HG03571 (cell line): Measurements from ENCODE around the gene DDX50.
"Not testable (repeated sequence)": the region's sequence is repeated elsewhere in the genome, so short reads cannot be mapped to it uniquely, and the experiment has no call there.

Source experiments
- ATAC-seq: cut with Tn5 transposase; IDR thresholded peaks from one replicate; pipeline ENCODE4 v1.9.1; 2021; ENCODE audit not compliant: unreplicated experiment

DDX50 gene, protein sequence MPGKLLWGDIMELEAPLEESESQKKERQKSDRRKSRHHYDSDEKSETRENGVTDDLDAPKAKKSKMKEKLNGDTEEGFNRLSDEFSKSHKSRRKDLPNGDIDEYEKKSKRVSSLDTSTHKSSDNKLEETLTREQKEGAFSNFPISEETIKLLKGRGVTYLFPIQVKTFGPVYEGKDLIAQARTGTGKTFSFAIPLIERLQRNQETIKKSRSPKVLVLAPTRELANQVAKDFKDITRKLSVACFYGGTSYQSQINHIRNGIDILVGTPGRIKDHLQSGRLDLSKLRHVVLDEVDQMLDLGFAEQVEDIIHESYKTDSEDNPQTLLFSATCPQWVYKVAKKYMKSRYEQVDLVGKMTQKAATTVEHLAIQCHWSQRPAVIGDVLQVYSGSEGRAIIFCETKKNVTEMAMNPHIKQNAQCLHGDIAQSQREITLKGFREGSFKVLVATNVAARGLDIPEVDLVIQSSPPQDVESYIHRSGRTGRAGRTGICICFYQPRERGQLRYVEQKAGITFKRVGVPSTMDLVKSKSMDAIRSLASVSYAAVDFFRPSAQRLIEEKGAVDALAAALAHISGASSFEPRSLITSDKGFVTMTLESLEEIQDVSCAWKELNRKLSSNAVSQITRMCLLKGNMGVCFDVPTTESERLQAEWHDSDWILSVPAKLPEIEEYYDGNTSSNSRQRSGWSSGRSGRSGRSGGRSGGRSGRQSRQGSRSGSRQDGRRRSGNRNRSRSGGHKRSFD

DNA sequence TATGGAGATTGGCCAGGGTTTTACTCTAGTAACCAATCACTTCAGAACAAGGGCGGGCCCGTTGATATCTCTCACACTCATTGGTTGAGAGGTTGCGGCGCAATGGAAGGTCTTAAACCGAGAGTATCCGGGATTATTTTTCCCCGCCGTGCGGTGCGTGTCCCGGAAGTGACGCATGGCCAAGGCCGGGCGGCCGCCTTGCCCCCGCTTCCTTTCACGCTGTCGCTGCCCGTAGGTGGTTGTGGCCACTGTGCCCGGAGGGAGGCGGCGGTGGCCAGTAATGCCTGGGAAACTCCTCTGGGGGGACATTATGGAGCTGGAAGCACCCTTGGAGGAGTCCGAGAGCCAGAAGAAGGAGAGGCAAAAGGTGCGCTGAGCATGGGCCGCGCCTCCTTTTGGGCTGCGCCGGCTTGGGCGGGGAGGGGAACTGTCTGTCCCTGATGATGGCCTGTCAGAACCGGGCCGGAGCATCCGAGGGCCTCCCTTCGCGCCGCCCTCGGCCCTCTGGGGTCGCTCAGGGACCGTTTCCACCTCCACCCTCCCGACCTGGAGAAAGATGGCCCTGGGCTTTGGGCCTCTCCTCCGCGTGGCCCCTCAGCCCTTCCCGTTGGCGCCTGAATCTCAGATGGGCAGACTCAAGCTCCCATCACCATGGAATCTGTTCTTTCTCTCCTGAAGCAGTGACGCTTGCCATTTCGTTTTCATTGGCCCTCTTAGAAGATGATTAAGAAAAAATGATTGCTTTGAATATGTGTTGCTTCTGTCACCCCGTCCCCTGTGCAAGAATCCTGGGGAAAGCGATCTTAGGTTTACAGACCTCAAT lies at the start of gene DDX50:
Gene DDX50, plus strand, starts transcription at position 211 of the 823 bp plus-strand sequence. Its CDS starts 70 bp downstream, at position 281.
- ATAC-seq = peak; percentile 98

DNA sequence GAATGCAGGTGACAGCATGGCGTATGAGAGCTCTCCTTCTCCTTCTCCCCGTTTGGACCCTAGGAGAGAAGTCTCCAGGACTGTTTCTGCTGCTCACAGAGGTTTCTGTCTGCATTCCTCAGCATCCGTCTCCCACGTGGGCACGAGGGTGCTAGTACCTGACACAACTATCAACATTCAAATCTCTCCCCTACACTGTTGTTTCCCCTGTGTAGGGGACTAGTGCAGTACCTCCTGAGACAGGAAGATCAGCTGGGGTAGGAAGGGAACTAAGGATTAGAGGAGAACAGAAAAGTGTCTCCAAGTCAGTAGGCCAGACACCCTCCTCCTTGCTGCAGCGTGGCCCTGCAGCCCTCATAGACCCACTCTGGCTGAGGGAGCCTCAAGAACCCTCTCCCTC lies 44.8 kb upstream of the DDX50 start:
- no peak for ATAC-seq

DNA sequence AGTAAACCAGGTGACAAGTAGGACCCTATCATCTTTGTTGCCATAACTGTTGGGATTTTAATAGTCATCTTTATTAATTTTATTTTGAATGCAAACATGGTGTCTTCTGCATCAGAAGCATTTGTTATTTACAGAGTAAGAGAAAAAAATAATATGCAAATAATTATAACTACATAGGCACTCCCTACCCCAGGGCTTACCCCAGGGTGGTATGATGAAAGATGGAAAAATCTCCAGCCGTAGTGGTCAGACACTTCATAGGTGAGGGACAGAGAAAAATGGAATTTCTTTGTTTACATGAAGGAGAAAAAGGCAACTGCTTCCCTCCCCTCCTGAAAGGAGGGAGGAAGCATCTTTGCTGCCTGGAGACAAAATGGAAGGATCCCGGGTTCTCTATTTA lies 44.1 kb upstream of the DDX50 start:
- no peak for ATAC-seq

DNA sequence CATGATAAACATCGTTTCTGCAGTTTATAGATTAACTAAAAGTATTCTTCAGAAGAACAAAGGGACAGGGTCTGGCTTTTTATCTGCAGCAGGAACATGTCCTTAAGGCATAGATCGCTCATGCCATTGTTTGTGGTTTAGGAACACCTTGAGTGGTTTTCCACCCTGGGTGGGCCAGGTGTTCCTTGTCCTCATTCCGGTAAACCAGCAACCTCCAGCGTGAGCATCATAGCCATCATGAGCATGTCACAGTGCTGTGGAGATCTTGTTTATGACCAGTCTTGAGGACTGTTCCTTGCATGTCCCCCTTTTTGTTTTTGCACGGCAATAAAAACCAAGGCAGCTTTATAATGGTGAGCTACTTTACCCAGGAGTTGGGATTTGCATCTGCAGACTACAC lies 39.9 kb upstream of the DDX50 start:
- ATAC-seq = no peak

DNA sequence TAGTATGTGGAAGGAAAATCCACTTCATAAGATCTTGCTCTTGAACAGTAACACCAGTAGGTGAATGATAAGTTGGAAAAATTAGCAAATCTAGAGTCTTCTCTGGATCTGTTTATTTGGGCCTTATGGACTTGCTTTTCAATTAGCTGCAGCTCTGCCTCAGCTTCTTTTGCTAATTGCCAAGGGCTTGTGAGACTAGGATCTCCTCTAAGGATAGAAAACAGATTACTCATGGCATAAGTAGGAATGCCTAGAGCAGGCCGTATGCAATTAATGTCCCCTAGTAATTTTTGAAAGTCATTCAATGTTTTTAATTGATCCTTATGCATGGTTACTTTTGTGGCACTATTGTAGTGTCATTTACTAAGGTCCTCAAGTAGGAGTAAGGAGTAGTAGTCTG lies 36.5 kb upstream of the DDX50 start:
- ATAC-seq = no peak

DNA sequence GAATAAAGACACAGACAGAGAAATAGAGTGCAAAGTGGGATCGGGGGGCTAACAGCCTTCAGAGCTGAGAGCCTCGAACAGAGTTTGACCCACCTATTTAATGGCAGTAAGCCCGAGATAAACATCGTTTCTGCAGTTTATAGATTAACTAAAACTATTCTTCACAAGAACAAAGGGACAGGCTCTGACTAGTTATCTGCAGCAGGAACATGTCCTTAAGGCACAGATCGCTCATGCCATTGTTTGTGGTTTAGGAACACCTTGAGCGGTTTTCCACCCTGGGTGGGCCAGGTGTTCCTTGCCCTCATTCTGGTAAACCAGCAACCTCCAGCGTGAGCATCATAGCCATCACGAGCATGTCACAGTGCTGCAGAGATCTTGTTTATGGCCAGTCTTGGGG lies 32.9 kb upstream of the DDX50 start:
- ATAC-seq = not testable (repeated sequence)

DNA sequence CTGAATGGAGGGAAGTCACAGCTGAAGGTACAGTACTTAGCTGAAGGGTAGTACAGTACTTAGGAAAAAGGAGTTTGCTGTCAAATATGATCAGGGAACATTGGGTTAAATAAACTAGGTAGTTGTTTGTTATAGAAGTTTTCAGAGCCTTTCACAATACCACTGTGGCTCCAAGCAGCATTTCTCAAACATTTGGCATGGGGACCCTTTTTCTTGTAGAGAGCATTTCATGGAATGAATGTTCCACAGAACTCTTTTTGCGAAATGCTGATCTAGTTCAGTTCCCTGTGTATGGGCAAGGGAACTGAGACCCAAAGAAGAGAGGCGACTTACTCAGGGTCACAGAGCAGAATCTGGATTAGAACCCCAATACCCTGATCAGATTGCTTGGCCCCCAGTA lies 31.5 kb upstream of the DDX50 start:
- no peak for ATAC-seq

DNA sequence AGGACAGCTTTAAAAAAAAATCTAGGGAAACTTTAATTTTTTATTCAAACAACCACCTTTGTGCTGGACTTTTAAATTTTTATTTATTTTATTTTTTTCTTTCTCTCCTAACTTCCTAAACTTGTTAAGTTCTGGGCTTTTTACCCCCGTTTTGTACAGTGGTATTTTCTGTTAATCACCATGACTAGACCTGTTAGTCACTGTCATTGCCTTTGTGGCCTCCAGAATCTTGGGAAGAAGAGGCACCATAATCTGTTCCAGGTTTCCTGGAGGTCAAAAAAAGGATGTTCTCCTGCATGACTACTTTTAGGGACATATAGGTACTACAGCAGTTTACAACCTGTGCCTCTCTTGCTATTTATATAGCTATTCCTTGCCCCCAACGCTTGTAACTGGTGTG lies 31.1 kb upstream of the DDX50 start:
- no peak for ATAC-seq

DNA sequence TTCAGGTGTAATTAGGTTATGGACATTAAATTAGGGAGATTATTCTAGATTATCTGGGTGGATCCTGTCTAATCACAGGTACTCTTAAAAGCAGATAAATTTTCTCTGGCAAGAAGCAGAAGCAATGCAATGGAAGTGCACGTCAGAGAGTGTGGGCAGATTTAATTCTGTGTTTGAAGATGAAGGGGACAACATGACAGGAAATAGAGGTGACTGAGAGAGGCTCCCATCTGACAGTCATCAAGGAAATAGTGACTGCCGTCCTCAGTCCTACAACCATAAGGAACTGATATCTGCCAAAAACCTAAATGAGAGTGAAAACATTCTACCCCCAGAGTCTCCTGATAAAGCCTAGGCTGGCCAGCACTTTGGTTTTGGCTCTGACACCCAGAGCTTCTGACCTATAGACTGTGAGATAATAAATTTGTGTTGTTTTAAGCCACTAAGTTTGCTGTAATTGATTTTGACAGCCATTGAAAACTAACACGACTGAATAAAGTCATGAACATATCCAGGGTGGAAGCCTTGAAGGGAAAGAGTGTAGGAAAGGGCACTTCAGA lies 30.5 kb upstream of the DDX50 start:
- no peak for ATAC-seq

DNA sequence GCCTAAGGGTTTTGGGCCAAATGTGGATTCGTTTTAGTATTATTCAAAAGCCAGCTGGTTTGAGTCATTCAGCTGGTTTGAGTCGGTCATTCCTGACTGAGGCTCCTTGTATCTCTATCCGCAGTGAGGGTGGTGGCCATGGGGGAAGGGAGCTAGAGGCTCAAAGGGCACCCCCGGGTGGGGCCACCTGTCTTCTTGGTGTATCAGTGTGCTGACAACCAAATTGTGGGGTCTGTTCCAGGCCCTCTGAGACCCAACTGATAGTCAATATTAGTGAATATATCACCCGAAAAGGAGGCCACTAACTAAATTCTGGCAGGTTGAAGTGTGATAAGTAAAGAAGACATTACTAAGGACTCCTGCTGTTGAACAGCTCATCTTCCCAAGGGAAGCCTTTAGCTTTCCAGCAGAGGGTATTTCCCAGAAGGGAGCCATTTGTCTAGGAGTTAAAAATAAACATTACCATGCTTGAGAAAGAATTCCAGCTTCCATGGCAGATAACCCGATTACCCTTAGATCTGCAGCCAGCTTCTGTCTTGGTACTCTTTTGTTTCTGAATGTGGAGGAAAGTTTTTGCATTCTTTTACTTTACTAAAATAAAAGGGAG lies 29.9 kb upstream of the DDX50 start:
- no peak for ATAC-seq

DNA sequence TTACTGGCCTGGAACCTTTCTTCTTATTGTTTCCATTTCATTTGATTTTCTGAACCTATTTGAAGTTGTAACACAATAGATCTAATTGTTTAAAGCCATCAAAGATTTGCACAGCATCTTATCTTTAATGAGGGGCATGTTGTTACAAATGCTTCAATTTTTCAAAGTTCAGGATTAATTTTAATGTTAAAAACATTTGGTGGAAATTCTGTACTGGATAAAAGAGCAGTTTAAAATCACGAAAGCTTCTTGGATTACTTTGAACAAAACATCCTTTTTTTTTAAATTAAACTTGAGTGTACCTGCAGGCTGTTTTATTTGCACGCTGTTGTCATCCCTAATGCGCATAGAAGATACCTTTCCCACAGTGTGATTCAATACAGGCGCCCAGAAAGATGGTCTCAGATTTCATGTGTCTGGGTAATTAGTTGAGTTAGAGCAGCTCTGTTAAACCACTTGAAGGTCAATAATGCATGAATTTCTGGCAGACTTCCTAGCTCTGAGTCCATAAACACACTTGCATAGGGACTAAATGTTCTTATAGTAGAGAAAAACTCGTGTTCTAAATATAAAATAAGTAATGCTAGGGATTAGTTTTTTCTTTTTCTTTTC lies 29.3 kb upstream of the DDX50 start:
- ATAC-seq = no peak

DNA sequence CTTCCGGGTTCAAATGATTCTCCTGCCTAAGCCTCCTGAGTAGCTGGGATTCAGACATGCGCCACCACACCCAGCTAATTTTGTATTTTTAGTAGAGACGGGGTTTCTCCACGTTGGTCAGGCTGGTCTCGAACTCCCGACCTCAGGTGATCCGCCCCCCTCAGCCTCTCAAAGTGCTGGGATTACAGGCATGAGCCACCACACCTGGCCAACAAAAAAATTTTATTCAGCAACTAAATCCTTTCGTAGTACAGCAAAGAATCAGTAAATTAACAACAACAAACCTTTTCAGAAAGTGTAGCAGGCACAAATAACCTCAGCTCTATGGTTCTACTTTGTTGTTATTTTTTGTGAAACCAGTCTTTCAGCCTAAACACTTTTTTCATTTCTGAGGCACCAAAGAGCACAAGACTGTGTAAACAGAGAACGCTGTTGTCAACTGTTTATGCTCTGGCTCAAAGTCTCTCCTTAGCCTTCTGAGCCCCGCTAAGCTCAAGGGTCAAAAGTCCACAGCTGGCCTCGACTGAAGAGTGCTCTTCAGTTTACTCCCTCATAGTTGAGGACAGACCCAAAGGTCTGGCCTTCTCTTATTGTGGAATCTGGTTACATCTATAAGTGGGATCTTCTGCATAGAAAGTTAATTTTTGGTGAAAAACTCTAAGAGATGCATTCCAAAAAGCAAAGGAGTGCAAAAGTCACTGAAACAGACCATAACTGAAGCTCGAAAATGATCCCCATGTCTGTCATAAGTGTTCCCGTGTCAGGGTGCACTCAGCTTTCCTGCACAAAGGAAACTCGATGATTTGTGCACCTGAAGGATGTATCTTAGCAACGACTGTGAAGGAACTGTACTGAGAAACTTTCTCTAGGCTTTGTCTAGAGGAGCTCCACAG lies 24.6 kb upstream of the DDX50 start:
- no peak for ATAC-seq

DNA sequence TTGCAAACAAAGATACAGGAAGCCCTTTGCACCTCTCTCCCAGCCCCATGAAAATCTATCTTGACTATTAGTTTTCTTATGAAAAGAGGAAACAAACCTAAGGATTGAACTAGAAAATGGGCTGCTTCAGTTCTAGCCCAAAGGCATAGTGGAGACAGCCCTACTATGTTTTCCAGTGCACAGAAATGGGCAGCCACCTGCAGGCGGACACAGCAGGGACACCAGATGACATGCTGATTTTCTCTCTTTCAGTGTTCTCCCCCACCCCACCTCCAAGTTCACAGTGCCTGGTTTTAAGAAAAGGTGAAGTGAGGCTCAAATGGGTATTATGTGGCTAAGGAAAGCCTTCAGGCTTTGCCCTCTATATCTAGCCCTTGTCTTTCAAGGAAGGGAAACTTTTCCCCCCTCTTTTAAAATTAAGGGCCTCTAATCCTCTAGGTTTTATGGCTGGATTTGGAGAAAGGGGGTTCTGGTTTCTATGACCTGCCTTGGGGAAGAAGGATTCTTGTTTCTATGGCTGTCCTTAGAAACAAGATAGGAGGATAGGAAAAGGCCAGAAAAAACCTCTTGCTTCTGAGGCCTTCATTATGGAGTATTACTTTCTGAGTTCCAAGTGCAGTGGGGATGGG lies 23.5 kb upstream of the DDX50 start:
- no peak for ATAC-seq

DNA sequence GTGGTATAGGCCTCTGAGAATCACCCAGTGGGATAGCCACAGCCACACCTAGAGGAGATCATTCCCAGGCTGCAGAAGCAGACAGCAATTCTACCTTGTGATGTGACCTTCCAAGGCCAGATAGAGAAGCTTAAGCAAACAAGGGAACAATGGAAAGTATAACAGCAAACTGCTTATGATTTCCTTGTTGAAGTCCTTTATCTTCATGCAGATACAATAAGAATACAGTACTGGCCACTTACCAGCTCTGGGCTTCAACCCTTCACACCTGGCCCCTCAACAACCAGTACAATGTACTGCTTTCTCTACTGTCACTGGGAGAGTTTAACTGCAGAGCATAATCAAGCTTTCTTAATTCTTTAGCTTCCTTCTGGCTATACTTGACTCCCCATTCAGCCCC lies 22.6 kb upstream of the DDX50 start:
- ATAC-seq = no peak

DNA sequence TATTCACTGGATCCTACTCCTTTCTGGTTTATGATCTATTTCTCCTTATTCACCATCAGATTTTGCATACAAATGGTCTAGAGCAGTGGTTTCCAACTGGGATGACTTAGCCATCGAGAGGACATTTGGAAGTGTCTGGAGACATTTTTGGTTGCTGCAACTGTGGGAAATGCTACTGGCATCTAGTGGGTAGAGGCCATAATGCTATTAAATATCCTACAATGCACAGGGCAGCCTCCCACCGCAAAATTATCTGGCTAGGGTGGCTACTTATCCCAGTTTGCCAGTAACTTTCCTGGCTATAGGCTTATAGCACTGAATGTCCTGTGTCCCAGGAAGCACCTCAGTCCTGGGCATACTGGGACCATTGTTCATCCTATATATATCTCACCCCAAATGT lies 21.5 kb upstream of the DDX50 start:
- ATAC-seq = no peak

DNA sequence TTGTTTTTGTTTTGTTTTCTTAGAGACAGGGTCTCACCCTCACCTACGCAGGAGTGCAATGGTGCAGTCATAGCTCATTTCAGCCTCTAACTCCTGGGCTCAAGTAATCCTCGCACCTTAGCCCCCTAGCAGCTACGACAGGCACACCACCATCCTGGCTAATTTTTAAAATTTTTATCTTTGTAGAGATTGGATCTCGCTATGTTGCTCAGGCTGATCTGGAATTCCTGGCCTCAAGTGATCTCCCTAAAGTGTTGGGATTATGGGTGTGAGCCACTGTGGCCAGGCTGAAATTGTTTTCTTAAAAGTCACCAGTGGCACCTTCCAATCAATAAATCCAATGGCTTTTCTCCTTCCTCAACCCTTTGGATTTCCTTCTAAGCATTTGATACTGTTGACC lies 20.9 kb upstream of the DDX50 start:
- no peak for ATAC-seq

DNA sequence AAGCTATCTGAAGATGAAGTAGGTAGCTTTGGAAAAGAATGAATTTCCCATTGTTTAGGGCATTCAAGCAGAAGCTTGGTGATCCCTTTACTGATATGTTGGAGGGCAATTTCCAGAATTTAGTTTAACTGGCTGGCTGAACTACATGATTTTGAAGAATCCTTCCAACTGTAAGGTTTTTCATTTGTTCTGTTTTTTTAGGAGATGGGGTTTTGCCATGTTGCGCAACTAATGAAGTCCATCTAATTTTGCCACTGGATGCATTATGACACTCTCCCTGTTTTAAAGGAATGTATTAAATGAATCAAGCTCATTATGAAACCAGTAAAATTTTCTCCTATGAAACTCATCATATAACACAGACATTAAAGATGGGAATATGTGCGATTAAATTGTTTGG lies 6.1 kb upstream of the DDX50 start:
- ATAC-seq = no peak

DNA sequence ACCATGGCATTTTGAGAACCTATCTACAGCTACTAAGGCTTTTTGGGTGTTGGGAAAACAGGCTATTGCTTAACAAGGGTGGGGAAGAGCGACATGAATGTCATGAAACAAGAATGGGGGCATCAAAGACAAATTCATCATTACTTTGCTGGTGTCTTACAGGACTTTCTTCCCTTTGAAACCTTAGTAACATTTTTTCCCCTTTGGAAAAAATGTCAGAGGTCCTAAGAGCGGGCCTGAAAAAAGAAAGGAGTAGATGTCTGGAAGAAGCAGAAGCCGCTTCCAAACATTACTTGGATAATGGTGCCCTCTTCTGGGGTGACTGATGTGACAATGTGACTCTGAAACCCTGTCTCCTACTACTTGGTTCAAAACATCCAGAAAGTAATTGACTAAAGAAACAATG lies 3.8 kb upstream of the DDX50 start:
- ATAC-seq = no peak

DNA sequence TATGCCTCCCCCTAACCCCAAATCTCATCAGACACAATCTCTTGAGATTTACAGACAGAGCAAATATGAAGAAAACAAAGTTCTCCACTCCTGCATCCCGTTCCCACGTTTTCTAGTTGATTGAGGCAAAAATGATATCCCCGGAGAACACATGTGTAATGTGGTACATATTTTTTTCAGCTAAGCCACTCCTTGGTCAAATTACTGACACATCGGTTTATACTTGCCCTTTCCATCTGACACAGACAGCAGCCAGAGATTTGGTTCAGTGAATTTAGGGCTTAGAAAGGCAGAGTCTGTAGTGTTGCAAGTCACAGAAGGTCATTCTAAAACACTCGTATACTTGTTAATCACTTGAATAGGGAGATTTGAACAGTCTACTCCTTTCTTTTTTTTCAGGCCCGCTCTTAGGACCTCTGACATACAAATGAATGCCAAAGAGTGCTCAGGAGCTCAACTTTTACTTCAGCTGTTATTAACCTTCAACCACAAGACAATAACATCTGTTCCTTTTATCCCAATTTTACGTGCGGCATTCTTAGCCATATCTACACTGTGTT lies 1.8 kb upstream of the DDX50 start:
- no peak for ATAC-seq
